ENCODE results near the gene ORM1.

ORM1 gene

GRCh38 chr9:114310471-114311450 lies 12.1 kb upstream of the ORM1 start:
- TF ChIP-seq CTCF (IDR thresholded peaks at IDR 0.05; ENCODE audit: insufficient read depth, low read length) (no peak), GABPA (IDR thresholded peaks at IDR 0.05; ENCODE audit: low read depth) (no peak), REST (IDR thresholded peaks at IDR 0.05; ENCODE audit: insufficient replicate concordance, low read depth) (no peak), SPI1 (IDR thresholded peaks at IDR 0.05; ENCODE audit: borderline replicate concordance, low read depth) (no peak), POLR2AphosphoS5 (IDR thresholded peaks at IDR 0.05; ENCODE audit: low read depth) (no peak)
- Histone ChIP-seq H3K27me3 (ENCODE audit: insufficient read depth, poor library complexity, severe bottlenecking) (no peaks in the 10 kb centered on the region), H3K4me3 (replicated peaks; ENCODE audit: insufficient read depth, low read length) (no peak overlapping the region), H3K27ac (replicated peaks) (no peak overlapping the region)
- DNase-seq (ENCODE audit: low read depth in 1 of 2, low spot score in 1 of 2): no peak

GRCh38 chr9:114311571-114312512 lies 11.1 kb upstream of the ORM1 start:
- DNase-seq (ENCODE audit: low read depth in 1 of 2, low spot score in 1 of 2): no peak
- Histone ChIP-seq H3K27ac (replicated peaks) (no peak overlapping the region), H3K27me3 (ENCODE audit: insufficient read depth, poor library complexity, severe bottlenecking) (no peaks in the 10 kb centered on the region), H3K4me3 (replicated peaks; ENCODE audit: insufficient read depth, low read length) (no peak overlapping the region)
- TF ChIP-seq SPI1 (IDR thresholded peaks at IDR 0.05; ENCODE audit: borderline replicate concordance, low read depth) (no peak), GABPA (IDR thresholded peaks at IDR 0.05; ENCODE audit: low read depth) (no peak), CTCF (IDR thresholded peaks at IDR 0.05; ENCODE audit: insufficient read depth, low read length) (no peak), POLR2AphosphoS5 (IDR thresholded peaks at IDR 0.05; ENCODE audit: low read depth) (no peak), REST (IDR thresholded peaks at IDR 0.05; ENCODE audit: insufficient replicate concordance, low read depth) (no peak)

- no peak for DNase-seq (ENCODE audit: low read depth in 1 of 2, low spot score in 1 of 2)
- Histone ChIP-seq H3K27me3 (ENCODE audit: insufficient read depth, poor library complexity, severe bottlenecking) (no peaks in the 10 kb centered on the region), H3K27ac (replicated peaks) (no peak overlapping the region), H3K4me3 (replicated peaks; ENCODE audit: insufficient read depth, low read length) (no peak overlapping the region)
- TF ChIP-seq SPI1 (IDR thresholded peaks at IDR 0.05; ENCODE audit: borderline replicate concordance, low read depth): no peak
- no peak for TF ChIP-seq POLR2AphosphoS5 (IDR thresholded peaks at IDR 0.05; ENCODE audit: low read depth)
- no peak for TF ChIP-seq REST (IDR thresholded peaks at IDR 0.05; ENCODE audit: insufficient replicate concordance, low read depth)
Observed at GRCh38 chr9:114312513-114312875, 10.4 kb upstream of the ORM1 start.

Measured in HL-60 (cell line).